KMS-11 (cell line): ENCODE results near the gene ANKHD1.

Source experiments
- H2AFZ ChIP-seq: fragments of 200-600 bp; sonication (generic); 2 replicates; pipeline ENCODE4 v1.6.1; 2016; ENCODE audit warnings: antibody characterized with exemption, mixed run types, low read depth
- H3K27ac ChIP-seq: fragments of 200-600 bp; sonication (generic); 2 replicates; pipeline ENCODE4 v1.6.1; 2016; ENCODE audit warnings: mild to moderate bottlenecking, mixed run types
- H3K27me3 ChIP-seq: fragments of 200-600 bp; sonication (generic); 2 replicates; pipeline ENCODE4 v1.6.1; 2017; ENCODE audit warnings: mild to moderate bottlenecking, low read depth, mixed run types, moderate library complexity; ENCODE audit not compliant: insufficient read depth
- H3K36me3 ChIP-seq: fragments of 200-600 bp; sonication (generic); 2 replicates; pipeline ENCODE4 v1.6.1; 2017; ENCODE audit warnings: mild to moderate bottlenecking, mixed run types; ENCODE audit not compliant: insufficient read depth
- H3K4me1 ChIP-seq: fragments of 200-600 bp; sonication (generic); 2 replicates; pipeline ENCODE4 v1.6.1; 2016; ENCODE audit warnings: mild to moderate bottlenecking, low read depth, mixed run types; ENCODE audit not compliant: poor library complexity, severe bottlenecking
- H3K4me2 ChIP-seq: fragments of 200-600 bp; sonication (generic); 2 replicates; pipeline ENCODE4 v1.7.0; 2016; ENCODE audit warnings: mild to moderate bottlenecking, mixed run types
- H3K4me3 ChIP-seq: fragments of 200-600 bp; sonication (generic); IDR thresholded peaks from 2 replicates; pipeline ENCODE4 v1.6.1; 2017; ENCODE audit warnings: low read depth, low read length, mixed read lengths; ENCODE audit not compliant: insufficient read depth
- H3K79me2 ChIP-seq: fragments of 200-600 bp; sonication (generic); 2 replicates; pipeline ENCODE4 v1.6.1; 2016; ENCODE audit warnings: low read depth, mixed run types; ENCODE audit not compliant: insufficient read depth
- H3K9ac ChIP-seq: fragments of 200-600 bp; sonication (generic); 2 replicates; pipeline ENCODE4 v1.6.1; 2016; ENCODE audit warnings: mild to moderate bottlenecking, mixed run types
- H4K20me1 ChIP-seq: fragments of 200-600 bp; sonication (generic); 2 replicates; pipeline ENCODE4 v1.6.1; 2016; ENCODE audit warnings: mild to moderate bottlenecking, mixed run types; ENCODE audit not compliant: insufficient read depth
- CTCF ChIP-seq: fragments of 200-600 bp; sonication (generic); conservative IDR thresholded peaks from 2 replicates; pipeline ENCODE4 v1.6.1; 2017; ENCODE audit warnings: low read depth, mild to moderate bottlenecking, antibody characterized with exemption, low read length, moderate library complexity, mixed read lengths

ANKHD1 gene

DNA sequence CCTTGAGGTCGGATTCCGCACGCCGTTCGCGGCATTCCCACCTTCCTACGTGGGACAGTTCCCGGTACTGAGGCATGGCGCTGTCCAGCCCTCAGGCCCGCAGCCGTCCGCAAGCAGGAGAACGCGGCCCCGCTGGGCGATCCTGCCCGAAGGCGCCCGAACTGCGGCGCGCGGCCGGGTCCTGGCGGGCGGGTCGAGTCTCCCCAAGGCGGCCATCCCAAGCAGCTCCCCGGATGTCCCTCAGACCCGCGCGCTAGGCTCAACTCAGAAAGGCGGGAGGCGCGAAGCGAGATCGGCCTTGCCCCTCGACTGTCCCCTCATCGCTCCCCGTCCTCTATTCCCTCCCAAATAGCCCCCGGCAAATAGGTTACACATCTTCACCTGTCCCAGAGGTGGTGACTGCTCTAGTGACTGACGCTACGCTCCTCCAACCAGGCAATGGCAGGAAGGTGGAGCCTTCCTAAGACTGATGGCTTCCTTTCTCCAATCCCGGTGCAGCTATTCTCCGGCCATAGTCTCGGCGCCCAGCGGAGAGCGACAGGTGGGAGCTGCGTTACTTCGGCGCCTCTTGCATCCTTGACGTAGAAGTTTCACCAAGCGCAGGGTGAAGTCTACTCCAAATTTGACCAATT is 787 bp upstream of the ANKHD1 start:
- Histone ChIP-seq H3K9ac (peak overlapping the region; percentile 57), H3K36me3 (no peaks in the 10 kb centered on the region), H2AFZ (peak overlapping the region; percentile 88), H4K20me1 (peaks cover 21% of the 10 kb centered on the region), H3K4me2 (peak overlapping the region; percentile 92), H3K79me2 (peaks cover 55% of the 10 kb centered on the region), H3K27me3 (no peaks in the 10 kb centered on the region), H3K4me1 (peaks cover 23% of the 10 kb centered on the region), H3K4me3 (no peak overlapping the region), H3K27ac (peak overlapping the region; percentile 75)
- TF ChIP-seq CTCF = no peak

DNA sequence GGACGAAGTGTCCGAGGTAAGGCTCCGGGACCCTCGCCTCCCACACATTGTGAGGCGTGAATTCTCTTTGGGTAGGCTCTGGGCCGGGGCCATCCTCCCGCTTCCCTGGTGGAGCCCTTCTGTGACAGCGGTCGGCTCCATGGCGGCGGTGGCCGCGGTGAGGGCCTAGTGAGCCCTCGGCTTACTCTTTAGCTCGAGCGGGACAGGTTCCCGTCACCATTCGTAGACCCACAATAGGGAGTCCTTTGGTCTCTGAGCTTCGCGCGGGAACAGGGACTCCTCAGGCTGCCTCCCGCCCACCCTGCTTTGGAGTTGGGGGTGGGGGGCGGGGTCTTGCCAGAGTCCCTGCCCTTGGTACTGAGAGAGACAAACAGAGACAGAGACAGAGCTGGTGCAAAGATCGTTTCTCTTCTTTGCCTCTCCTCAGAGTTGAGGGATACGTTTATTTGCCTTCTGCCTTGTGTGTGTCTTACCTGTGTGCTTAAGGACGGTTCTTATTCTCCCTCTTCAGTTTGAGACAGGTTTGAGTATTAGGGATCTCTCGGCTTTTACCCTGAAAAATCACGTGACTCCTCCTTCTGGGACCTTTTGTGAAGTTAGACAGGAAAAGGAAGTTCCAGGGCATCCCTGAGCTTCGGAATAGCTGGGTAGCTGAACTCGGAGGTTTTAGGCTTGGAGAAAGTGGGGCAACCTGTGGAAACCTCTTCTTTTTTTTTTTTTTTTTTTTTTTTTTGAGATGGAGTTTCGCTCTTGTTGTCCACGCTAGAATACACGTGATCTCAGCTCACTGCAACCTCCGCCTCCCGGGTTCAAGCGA is 833 bp downstream of the ANKHD1 start:
- no peak overlapping the region for H3K4me3 ChIP-seq
- peaks cover 70% of the 10 kb centered on the region for H3K79me2 ChIP-seq
- H3K27ac ChIP-seq = peak overlapping the region; percentile 73
- H4K20me1 ChIP-seq = peaks cover 21% of the 10 kb centered on the region
- peaks cover 23% of the 10 kb centered on the region for H3K4me1 ChIP-seq
- H3K27me3 ChIP-seq = no peaks in the 10 kb centered on the region
- no peak for TF ChIP-seq CTCF
- H3K4me2 ChIP-seq = peak overlapping the region; percentile 43
- no peaks in the 10 kb centered on the region; the same call in 1 of the 2 replicates for H3K36me3 ChIP-seq
- H3K9ac ChIP-seq = peak overlapping the region; percentile 68
- peak overlapping the region; percentile 70; the same call in 1 of the 2 replicates for H2AFZ ChIP-seq

DNA sequence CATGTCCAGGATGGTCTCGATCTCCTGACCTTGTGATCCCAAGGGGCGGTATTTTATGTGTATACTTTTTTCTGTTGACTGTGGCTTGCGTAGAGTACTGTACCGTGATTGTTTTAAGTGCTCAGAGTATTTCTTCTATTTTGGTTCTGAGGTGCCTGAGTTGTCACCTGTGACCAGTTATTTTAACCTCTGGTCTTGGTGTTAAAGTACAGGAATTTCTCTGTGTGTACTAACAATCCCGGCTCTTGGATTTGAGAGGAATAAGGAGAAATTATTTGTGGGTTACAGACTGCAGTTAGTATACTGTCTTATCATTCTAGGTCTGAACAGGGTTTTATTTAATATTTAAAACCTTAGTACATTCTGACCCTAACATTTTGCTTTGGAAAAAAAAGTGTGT is 2.0 kb downstream of the ANKHD1 start:
- Histone ChIP-seq H3K27me3 (no peaks in the 10 kb centered on the region), H3K4me3 (no peak overlapping the region), H3K4me1 (peaks cover 23% of the 10 kb centered on the region), H3K36me3 (no peaks in the 10 kb centered on the region; the same call in 1 of the 2 replicates), H2AFZ (no peak overlapping the region), H3K27ac (no peak overlapping the region), H4K20me1 (peaks cover 21% of the 10 kb centered on the region), H3K79me2 (peaks cover 80% of the 10 kb centered on the region), H3K4me2 (peak overlapping the region; percentile 43), H3K9ac (no peak overlapping the region)
- TF ChIP-seq CTCF = no peak

GRCh38 chr5:140408750-140409241 is 7.2 kb downstream of the ANKHD1 start:
- no peak overlapping the region for H3K27ac ChIP-seq
- H3K4me3 ChIP-seq = no peak overlapping the region
- no peaks in the 10 kb centered on the region; the same call in 1 of the 2 replicates for H3K36me3 ChIP-seq
- no peak overlapping the region for H3K4me2 ChIP-seq
- peaks cover 13% of the 10 kb centered on the region for H4K20me1 ChIP-seq
- no peak for TF ChIP-seq CTCF
- H3K9ac ChIP-seq = no peak overlapping the region
- no peak overlapping the region for H2AFZ ChIP-seq
- peaks cover 91% of the 10 kb centered on the region for H3K79me2 ChIP-seq
- H3K4me1 ChIP-seq = peaks cover 3% of the 10 kb centered on the region
- H3K27me3 ChIP-seq = no peaks in the 10 kb centered on the region
